Fibroblast of lung (primary cell): ENCODE results near the gene WDR62.

ENCODE experiments used
- EZH2 ChIP-seq: IDR thresholded peaks from 2 replicates; pipeline ENCODE4 v1.5.1; 2012; ENCODE audit warnings: low read length, control low read depth, mild to moderate bottlenecking; ENCODE audit errors: missing control alignments
- TF ChIP-seq, protein P1 (sequence below), 2 donors: IDR thresholded peaks in 1 of 2; conservative IDR thresholded peaks in 1 of 2; 1 replicate in 1 of 2; 2 replicates in 1 of 2; pipeline ENCODE4 v1.5.1; 2011 to 2012; ENCODE audit warnings: low read length in 2 of 2, control low read depth in 1 of 2, inconsistent platforms in 1 of 2, low read depth in 1 of 2, mild to moderate bottlenecking in 1 of 2

DNA sequence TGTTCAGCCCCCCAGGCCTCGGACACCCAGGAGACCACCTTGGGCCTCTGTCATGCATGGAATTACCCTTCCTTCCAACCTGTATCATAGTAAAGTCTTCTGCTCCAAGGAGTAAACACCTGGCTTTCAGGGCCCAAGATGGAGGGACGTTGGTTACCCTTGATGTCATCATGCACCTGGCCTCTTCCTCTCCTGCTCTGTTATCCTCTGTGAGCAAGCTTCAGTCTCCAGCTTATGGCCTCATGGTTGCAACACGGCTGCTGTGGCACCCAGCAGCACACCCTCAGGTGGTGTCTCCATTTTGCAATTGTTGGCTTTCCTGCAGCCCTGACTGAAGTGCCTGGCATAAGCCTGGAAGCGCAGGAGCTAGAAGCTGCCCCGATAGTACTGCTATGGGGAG is 52.3 kb downstream of the WDR62 start:
- TF ChIP-seq, protein P1, sequence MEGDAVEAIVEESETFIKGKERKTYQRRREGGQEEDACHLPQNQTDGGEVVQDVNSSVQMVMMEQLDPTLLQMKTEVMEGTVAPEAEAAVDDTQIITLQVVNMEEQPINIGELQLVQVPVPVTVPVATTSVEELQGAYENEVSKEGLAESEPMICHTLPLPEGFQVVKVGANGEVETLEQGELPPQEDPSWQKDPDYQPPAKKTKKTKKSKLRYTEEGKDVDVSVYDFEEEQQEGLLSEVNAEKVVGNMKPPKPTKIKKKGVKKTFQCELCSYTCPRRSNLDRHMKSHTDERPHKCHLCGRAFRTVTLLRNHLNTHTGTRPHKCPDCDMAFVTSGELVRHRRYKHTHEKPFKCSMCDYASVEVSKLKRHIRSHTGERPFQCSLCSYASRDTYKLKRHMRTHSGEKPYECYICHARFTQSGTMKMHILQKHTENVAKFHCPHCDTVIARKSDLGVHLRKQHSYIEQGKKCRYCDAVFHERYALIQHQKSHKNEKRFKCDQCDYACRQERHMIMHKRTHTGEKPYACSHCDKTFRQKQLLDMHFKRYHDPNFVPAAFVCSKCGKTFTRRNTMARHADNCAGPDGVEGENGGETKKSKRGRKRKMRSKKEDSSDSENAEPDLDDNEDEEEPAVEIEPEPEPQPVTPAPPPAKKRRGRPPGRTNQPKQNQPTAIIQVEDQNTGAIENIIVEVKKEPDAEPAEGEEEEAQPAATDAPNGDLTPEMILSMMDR (conservative IDR thresholded peaks at IDR 0.05 in 1 of 2, IDR thresholded peaks at IDR 0.05 in 1 of 2; ENCODE audit: low read depth in 1 of 2, low read length in 2 of 2): no peak
- no peak for TF ChIP-seq EZH2
